K562 (cell line): ENCODE results near the gene ALK. TPM values are rescaled to one million over a fixed set of nuclear protein-coding genes. Genes with fewer than 3 reads are reported as not detected.

Source experiments
- ATAC-seq: fragments of 200-7000 bp; cut with Tn5 transposase; 3 replicates; pipeline ENCODE4 v1.9.1; 2020; ENCODE audit warnings: moderate library complexity
- BruUV-seq: library from RNA; stranded (reverse); fragments of 400-500 nt; replicated peaks from 2 replicates; lab custom pipeline; 2021; lab: Mats Ljungman, UMichigan
- CTCF ChIA-PET: fragments of 300-600 bp; formaldehyde crosslinking; extraction: SDS; loops from one replicate; lab custom pipeline; 2021; ENCODE audit warnings: low intra/inter-chr PET ratio; lab: Yijun Ruan, JAX
- POLR2A ChIA-PET: fragments of 300-600, 350-650 bp; sonication (Branson Sonifier 250); formaldehyde crosslinking; extraction: SDS; loops from one replicate; lab custom pipeline; 2021; ENCODE audit warnings: antibody characterized with exemption, inconsistent platforms; lab: Yijun Ruan, JAX
- DNase-seq, 4 experiments: peaks; one replicate each; pipeline versions ENCODE4 v3.0.0 to v3.0.0-alpha.2; 2011 to 2018; ENCODE audit warnings: low spot score in 3 of 4, mixed read lengths in 3 of 4; ENCODE audit errors: extremely low read depth in 1 of 4
- FAIRE-seq: peaks from 2 replicates; lab custom pipeline; 2011; peaks lifted over from hg19 to GRCh38; lab: Jason Lieb, UNC
- H2AFZ ChIP-seq: 2 replicates; pipeline ENCODE4 v1.6.0; 2011; ENCODE audit warnings: low read depth, low read length, control low read depth, inconsistent platforms
- H3K27ac ChIP-seq: fragments of 200-600 bp; 3 replicates; pipeline ENCODE4 v1.8.0; 2011; ENCODE audit warnings: low read depth, mild to moderate bottlenecking, control low read depth, inconsistent platforms, low read length, moderate library complexity, mixed read lengths; ENCODE audit errors: extremely low read depth
- H3K27me3 ChIP-seq, 2 experiments: fragments of 300-600 bp in 1 of 2; 2 replicates in 1 of 2; 3 replicates in 1 of 2; pipeline versions ENCODE4 v1.6.0 to v1.8.0; 2011; ENCODE audit warnings: inconsistent platforms in 2 of 2, low read length in 2 of 2, mild to moderate bottlenecking in 1 of 2, mixed read lengths in 1 of 2, moderate library complexity in 1 of 2; ENCODE audit not compliant: control insufficient read depth in 2 of 2, insufficient read depth in 2 of 2
- H3K36me3 ChIP-seq: fragments of 300-600 bp; 3 replicates; pipeline ENCODE4 v1.8.0; 2011; ENCODE audit warnings: mild to moderate bottlenecking, low read length, inconsistent platforms; ENCODE audit not compliant: control insufficient read depth, insufficient read depth
- H3K4me1 ChIP-seq, 2 experiments: fragments of 200-600 bp in 1 of 2; replicated peaks in 1 of 2; 2 replicates in 1 of 2; 3 replicates in 1 of 2; pipeline versions ENCODE4 v1.5.1 to v1.8.0; 2011; ENCODE audit warnings: inconsistent platforms in 2 of 2, low read length in 2 of 2, mild to moderate bottlenecking in 1 of 2, mixed read lengths in 1 of 2, moderate library complexity in 1 of 2; ENCODE audit not compliant: control insufficient read depth in 2 of 2, insufficient read depth in 2 of 2
- H3K4me2 ChIP-seq: 2 replicates; pipeline ENCODE4 v1.6.1; 2011; ENCODE audit warnings: low read length, control low read depth, inconsistent platforms, mixed read lengths; ENCODE audit not compliant: insufficient read depth
- H3K4me3 ChIP-seq: fragments of 200-600 bp; sonication (generic), shearing (Covaris generic); 2 replicates; pipeline ENCODE4 v1.5.1; 2016; ENCODE audit warnings: control low read depth, inconsistent platforms
- H3K79me2 ChIP-seq: fragments of 200-600 bp; 3 replicates; pipeline ENCODE4 v1.8.0; 2011; ENCODE audit warnings: low read length, inconsistent platforms; ENCODE audit not compliant: control insufficient read depth, insufficient read depth
- H3K9ac ChIP-seq, 2 experiments: 2 replicates each; pipeline versions ENCODE4 v1.6.0 to v1.6.1; 2011; ENCODE audit warnings: low read depth in 2 of 2, low read length in 2 of 2, control low read depth in 1 of 2, inconsistent platforms in 1 of 2, mild to moderate bottlenecking in 1 of 2, mixed read lengths in 1 of 2; ENCODE audit not compliant: insufficient read depth in 1 of 2
- H3K9me1 ChIP-seq: one replicate; pipeline ENCODE4 v1.6.0; 2011; ENCODE audit warnings: inconsistent platforms, mild to moderate bottlenecking, low read length, moderate library complexity; ENCODE audit not compliant: control insufficient read depth, insufficient read depth
- H3K9me3 ChIP-seq: replicated peaks from 2 replicates; pipeline ENCODE4 v1.5.1; 2011; ENCODE audit warnings: low read depth, low read length, inconsistent platforms; ENCODE audit not compliant: control insufficient read depth, insufficient read depth
- H4K20me1 ChIP-seq: replicated peaks from 2 replicates; pipeline ENCODE4 v1.6.1; 2011; ENCODE audit warnings: low read length, inconsistent platforms, mixed read lengths; ENCODE audit not compliant: control insufficient read depth, insufficient read depth
- ARID2 ChIP-seq: fragments of 450-650 bp; IDR thresholded peaks from 2 replicates; pipeline ENCODE4 v1.6.1; 2017; ENCODE audit warnings: antibody characterized with exemption, mild to moderate bottlenecking
- E2F1 ChIP-seq: sonication (generic); formaldehyde crosslinking; IDR thresholded peaks from 2 replicates; pipeline ENCODE4 v1.8.1; 2023; ENCODE audit warnings: mild to moderate bottlenecking, missing genetic modification reagents, moderate library complexity
- ELF1 ChIP-seq: fragments of 200-800 bp; sonication (Bioruptor generic); IDR thresholded peaks from 2 replicates; pipeline ENCODE4 v1.6.1; 2016; ENCODE audit warnings: missing genetic modification characterization, missing compliant biosample characterization
- FOXJ3 ChIP-seq: sonication (generic); formaldehyde crosslinking; IDR thresholded peaks from 2 replicates; pipeline ENCODE4 v1.4.0; 2020; ENCODE audit warnings: mild to moderate bottlenecking, missing genetic modification reagents
- HDAC2 ChIP-seq: fragments of 450-650 bp; IDR thresholded peaks from 2 replicates; pipeline ENCODE4 v1.6.1; 2016; ENCODE audit warnings: mild to moderate bottlenecking
- JUND ChIP-seq, 2 experiments: IDR thresholded peaks; 2 replicates in 1 of 2; 3 replicates in 1 of 2; pipeline ENCODE4 v1.6.1; 2011; ENCODE audit warnings: borderline replicate concordance in 2 of 2, low read depth in 2 of 2, low read length in 2 of 2, improper control_type of control experiment in 1 of 2, missing biosample characterization in 1 of 2, missing genetic modification characterization in 1 of 2, missing genetic modification reagents in 1 of 2
- POLR2A ChIP-seq: fragments of 450-650 bp; conservative IDR thresholded peaks from 2 replicates; pipeline ENCODE4 v1.6.1; 2016
- RBFOX2 ChIP-seq: fragments of 200-400 bp; formaldehyde crosslinking; IDR thresholded peaks from 2 replicates; pipeline ENCODE4 v1.6.1; 2017; ENCODE audit warnings: low read depth, mild to moderate bottlenecking, low read length, moderate library complexity
- SFPQ ChIP-seq: fragments of 200-400 bp; formaldehyde crosslinking; IDR thresholded peaks from 2 replicates; pipeline ENCODE4 v1.6.1; 2017; ENCODE audit warnings: mild to moderate bottlenecking, low read depth, low read length, moderate library complexity
- TARDBP ChIP-seq: fragments of 450-650 bp; IDR thresholded peaks from 2 replicates; pipeline ENCODE4 v1.6.1; 2016
- TCFL5 ChIP-seq: fragments of 250-450 bp; sonication (Bioruptor Pico); conservative IDR thresholded peaks from 2 replicates; pipeline ENCODE4 v1.6.1; 2021; ENCODE audit warnings: mild to moderate bottlenecking, moderate library complexity, matching md5 sums
- U2AF1 ChIP-seq: fragments of 200-400 bp; formaldehyde crosslinking; optimal IDR thresholded peaks from 2 replicates; pipeline ENCODE3; 2017; ENCODE audit warnings: mild to moderate bottlenecking, low read depth, low read length, moderate library complexity
- YBX1 ChIP-seq: fragments of 450-650 bp; IDR thresholded peaks from 2 replicates; pipeline ENCODE4 v1.7.1; 2016; ENCODE audit warnings: mild to moderate bottlenecking
- ZFX ChIP-seq: sonication (generic); formaldehyde crosslinking; IDR thresholded peaks from 2 replicates; pipeline ENCODE4 v1.8.0; 2022; ENCODE audit warnings: mild to moderate bottlenecking, missing genetic modification reagents, moderate library complexity
- ZNF445 ChIP-seq: fragments of 250-450 bp; sonication (Bioruptor Pico); IDR thresholded peaks from 2 replicates; pipeline ENCODE4 v1.4.0; 2020; ENCODE audit warnings: low read depth, mild to moderate bottlenecking, moderate library complexity
- ZNF449 ChIP-seq: fragments of 250-450 bp; sonication (Bioruptor Pico); IDR thresholded peaks from 2 replicates; pipeline ENCODE4 v1.8.0; 2022; ENCODE audit warnings: moderate library complexity, mild to moderate bottlenecking, inconsistent platforms
- ZNF507 ChIP-seq: conservative IDR thresholded peaks from 2 replicates; pipeline ENCODE4 v1.6.1; 2017; ENCODE audit warnings: missing genetic modification characterization, missing compliant biosample characterization
- WGBS: fragments of 100-300 bp; shearing (Covaris generic); methylation state at CpG from one replicate; pipeline ENCODE4 v1.1.6; 2016; ENCODE audit warnings: low coverage, mixed read lengths; ENCODE audit not compliant: insufficient coverage; ENCODE audit errors: missing lambda C conversion rate; 5-methylcytosine and 5-hydroxymethylcytosine counted together
- in situ Hi-C: fragments of 300-500 bp; cut with MboI; formaldehyde crosslinking; loops from 4 replicates; pipeline ENCODE4 v1.15.0; 2018; ENCODE audit warnings: inconsistent platforms, mixed read lengths
- intact Hi-C: fragments of 100-400 bp; cut with micrococcal nuclease; formaldehyde crosslinking; loops from 2 replicates; pipeline ENCODE4 v1.14.2; 2022
- polyA plus RNA-seq, 8 experiments: library from polyadenylated mRNA; depleted of rRNA in 4 of 8; stranded (reverse) in 5 of 8; unstranded in 3 of 8; fragments of >200 nt; fragmentation: Nextera tagmentation in 2 of 8; fragmentation: Illumina TruSeq in 1 of 8; extraction: Ambion mirVana in 2 of 8; extraction: Trizol in 1 of 8; gene quantifications; 2 replicates each; pipeline versions ENCODE4 v1.2.1 to v1.2.3, GENCODE V29; 2011 to 2014; ENCODE audit warnings: inconsistent platforms in 1 of 8, missing spikeins in 1 of 8
- total RNA-seq, 7 experiments: library from RNA; depleted of rRNA in 6 of 7; stranded (reverse); fragments of >200 nt in 6 of 7; fragmentation: Illumina TruSeq in 2 of 7; extraction: Trizol in 2 of 7; gene quantifications; 2 replicates each; pipeline versions ENCODE4 v1.2.1 to v1.2.3, GENCODE V29; 2011 to 2021; ENCODE audit warnings: low replicate concordance in 1 of 7

ALK gene
- total and polyA plus RNA-seq, 9 of the 15 experiments (the other 6 are each of a cell fraction or from before 2014, with no cell fraction given) = not detected

- no peak for ATAC-seq
- no peaks in the 10 kb centered on the region for H3K4me1 ChIP-seq
- 0 out of 5 replicates have a peak, but pooled peaks cover 0 to 3% of the 10 kb centered on the region in 2 experiments for H3K27me3 ChIP-seq
- no peaks in the 10 kb centered on the region for H4K20me1 ChIP-seq
- FAIRE-seq = no peak
- 2% methylated on average over 5 of the region's 5 CpGs for WGBS
- intact Hi-C loops (no loop called here), in situ Hi-C loops (no loop called here)
- no peak for DNase-seq
- TF ChIP-seq YBX1 = no peak
- no peak for TF ChIP-seq E2F1 (CRISPR knock-in tag)
- no peak for TF ChIP-seq HDAC2
- no peak for TF ChIP-seq TCFL5 (CRISPR knock-in tag)
- TF ChIP-seq U2AF1 = no peak
- TF ChIP-seq ZNF449 (CRISPR knock-in tag) = no peak
- no peak for TF ChIP-seq POLR2A
- no peak for TF ChIP-seq ELF1 (tag)
- no peak for TF ChIP-seq JUND (IDR thresholded peaks at IDR 0.05; ENCODE audit: borderline replicate concordance, low read depth, low read length)
- TF ChIP-seq JUND (tag; IDR thresholded peaks at IDR 0.05; ENCODE audit: borderline replicate concordance, low read depth, low read length) = no peak
- no peak for TF ChIP-seq FOXJ3 (CRISPR knock-in tag)
- no peak for TF ChIP-seq ZNF507
- TF ChIP-seq ZFX = no peak
- TF ChIP-seq RBFOX2 = no peak
- TF ChIP-seq TARDBP = no peak
- no peak for TF ChIP-seq ARID2
- no peak for TF ChIP-seq ZNF445 (CRISPR knock-in tag)
- no peak for TF ChIP-seq SFPQ
- TF ChIP-seq, all 486 proteins: peak for 0
- Histone ChIP-seq H3K9me3 (no peaks in the 10 kb centered on the region), H3K4me2 (no peak overlapping the region), H3K36me3 (no peaks in the 10 kb centered on the region), H3K9ac (no peak overlapping the region), H3K4me3 (no peak overlapping the region), H3K27ac (no peak overlapping the region), H2AFZ (no peak overlapping the region), H3K9me1 (no peaks in the 10 kb centered on the region), H3K79me2 (no peaks in the 10 kb centered on the region)
- POLR2A ChIA-PET = no interaction called here
- CTCF ChIA-PET = no interaction called here
- no TSS peak for BruUV-seq
These were observed 135.0 kb downstream of the ALK start for GRCh38 chr2:29786361-29786760.
